HCT116 (cell line): ENCODE results near the gene RARB.

Experiments
- FOSL1 ChIP-seq: IDR thresholded peaks from 2 replicates; pipeline ENCODE4 v1.6.1; 2012; ENCODE audit warnings: low read depth
- SP1 ChIP-seq: IDR thresholded peaks from 2 replicates; pipeline ENCODE4 v1.6.1; 2012; ENCODE audit warnings: low read depth
- TF ChIP-seq, protein P1 (sequence below), 3 experiments: fragments of 200-600 bp in 1 of 3; sonication (generic) in 1 of 3; IDR thresholded peaks in 2 of 3; conservative IDR thresholded peaks in 1 of 3; 2 replicates each; pipeline ENCODE4 v1.5.1; 2012 to 2017; ENCODE audit warnings: low read depth in 2 of 3, low read length in 2 of 3, antibody characterized with exemption in 1 of 3, borderline replicate concordance in 1 of 3, control low read depth in 1 of 3, mild to moderate bottlenecking in 1 of 3, mixed read lengths in 1 of 3, mixed run types in 1 of 3, moderate library complexity in 1 of 3; ENCODE audit not compliant: insufficient read depth in 1 of 3
- TF ChIP-seq, protein P2 (sequence below): IDR thresholded peaks from 2 replicates; pipeline ENCODE4 v1.6.1; 2012

DNA sequence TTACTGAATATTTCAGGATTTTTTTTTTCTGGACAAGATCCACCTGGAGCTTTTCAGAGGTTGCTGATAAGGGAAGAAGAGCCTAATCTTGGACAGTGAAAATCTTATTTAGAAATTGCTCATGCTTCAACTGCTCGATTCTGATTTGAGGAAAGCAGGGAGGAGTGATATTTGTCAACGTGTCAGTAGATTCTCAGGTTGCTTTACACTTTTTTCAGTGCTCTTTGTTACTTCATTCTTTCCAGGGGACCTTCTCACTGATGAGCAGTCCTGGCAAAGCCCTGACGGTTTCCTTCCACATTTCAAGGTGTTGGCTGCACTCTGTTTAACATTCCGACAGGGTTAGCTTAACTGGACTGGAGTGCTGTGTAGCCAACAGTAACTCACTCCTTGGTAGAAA lies 24.1 kb upstream of the RARB start:
- TF ChIP-seq, protein P1, sequence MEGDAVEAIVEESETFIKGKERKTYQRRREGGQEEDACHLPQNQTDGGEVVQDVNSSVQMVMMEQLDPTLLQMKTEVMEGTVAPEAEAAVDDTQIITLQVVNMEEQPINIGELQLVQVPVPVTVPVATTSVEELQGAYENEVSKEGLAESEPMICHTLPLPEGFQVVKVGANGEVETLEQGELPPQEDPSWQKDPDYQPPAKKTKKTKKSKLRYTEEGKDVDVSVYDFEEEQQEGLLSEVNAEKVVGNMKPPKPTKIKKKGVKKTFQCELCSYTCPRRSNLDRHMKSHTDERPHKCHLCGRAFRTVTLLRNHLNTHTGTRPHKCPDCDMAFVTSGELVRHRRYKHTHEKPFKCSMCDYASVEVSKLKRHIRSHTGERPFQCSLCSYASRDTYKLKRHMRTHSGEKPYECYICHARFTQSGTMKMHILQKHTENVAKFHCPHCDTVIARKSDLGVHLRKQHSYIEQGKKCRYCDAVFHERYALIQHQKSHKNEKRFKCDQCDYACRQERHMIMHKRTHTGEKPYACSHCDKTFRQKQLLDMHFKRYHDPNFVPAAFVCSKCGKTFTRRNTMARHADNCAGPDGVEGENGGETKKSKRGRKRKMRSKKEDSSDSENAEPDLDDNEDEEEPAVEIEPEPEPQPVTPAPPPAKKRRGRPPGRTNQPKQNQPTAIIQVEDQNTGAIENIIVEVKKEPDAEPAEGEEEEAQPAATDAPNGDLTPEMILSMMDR (IDR thresholded peaks at IDR 0.05 in 2 of 3, conservative IDR thresholded peaks at IDR 0.05 in 1 of 3; ENCODE audit: borderline replicate concordance in 1 of 3, insufficient read depth in 1 of 3, low read depth in 2 of 3, low read length in 2 of 3), result no peak
- TF ChIP-seq FOSL1 (no peak), SP1 (no peak)
- TF ChIP-seq, protein P2, sequence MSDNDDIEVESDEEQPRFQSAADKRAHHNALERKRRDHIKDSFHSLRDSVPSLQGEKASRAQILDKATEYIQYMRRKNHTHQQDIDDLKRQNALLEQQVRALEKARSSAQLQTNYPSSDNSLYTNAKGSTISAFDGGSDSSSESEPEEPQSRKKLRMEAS, result no peak
